HepG2 (cell line): ENCODE measurements around the gene ADGRL2. TPM values are rescaled to one million over a fixed set of nuclear protein-coding genes. Genes with fewer than 3 reads are reported as not detected.
A peak's percentile ranks its signal among the peaks of the same experiment; 100 is the strongest.

Experiments used
- ATAC-seq: fragments of 200-7000 bp; cut with Tn5 transposase; 3 replicates; pipeline ENCODE4 v1.9.1; 2020; ENCODE audit warnings: mild to moderate bottlenecking, moderate library complexity
- BruUV-seq: library from RNA; stranded (reverse); fragments of 400-500 nt; replicated peaks from 2 replicates; lab custom pipeline; 2021; lab: Mats Ljungman, UMichigan
- CTCF ChIA-PET: fragments of 300-600 bp; formaldehyde crosslinking; extraction: SDS; loops from one replicate; lab custom pipeline; 2021; ENCODE audit warnings: low total read pairs, inconsistent platforms, low intra/inter-chr PET ratio; lab: Yijun Ruan, JAX
- POLR2A ChIA-PET: fragments of 350-600 bp; sonication (Branson Sonifier 250); formaldehyde crosslinking; loops from one replicate; lab custom pipeline; 2020; ENCODE audit warnings: antibody characterized with exemption, inconsistent platforms; lab: Yijun Ruan, JAX
- DNase-seq: peaks from one replicate; pipeline ENCODE4 v3.0.0-alpha.2; 2015; ENCODE audit warnings: low spot score
- FAIRE-seq: peaks from 3 replicates; lab custom pipeline; 2011; peaks lifted over from hg19 to GRCh38; lab: Jason Lieb, UNC
- H2AFZ ChIP-seq: one replicate; pipeline ENCODE4 v1.6.1; 2011; ENCODE audit warnings: low read length, inconsistent platforms
- H3K27ac ChIP-seq: fragments of 300-600 bp; 3 replicates; pipeline ENCODE4 v1.8.0; 2011; ENCODE audit warnings: mixed run types, mild to moderate bottlenecking, mixed read lengths, low read length, inconsistent platforms; ENCODE audit not compliant: insufficient read depth; ENCODE audit errors: extremely low read length
- H3K27me3 ChIP-seq, 2 experiments: fragments of 200-600 bp in 1 of 2; 2 replicates in 1 of 2; 3 replicates in 1 of 2; pipeline versions ENCODE4 v1.6.0 to v1.8.0; 2011; ENCODE audit warnings: low read length in 2 of 2, mild to moderate bottlenecking in 2 of 2, moderate library complexity in 2 of 2, inconsistent platforms in 1 of 2; ENCODE audit not compliant: insufficient read depth in 2 of 2, control insufficient read depth in 1 of 2
- H3K36me3 ChIP-seq, 2 experiments: fragments of 200-600 bp in 1 of 2; replicated peaks in 1 of 2; 2 replicates in 1 of 2; 3 replicates in 1 of 2; pipeline versions ENCODE4 v1.5.1 to v1.8.0; 2011; ENCODE audit warnings: low read length in 2 of 2, inconsistent platforms in 1 of 2; ENCODE audit not compliant: insufficient read depth in 2 of 2, control insufficient read depth in 1 of 2
- H3K4me1 ChIP-seq: 2 replicates; pipeline ENCODE4 v1.5.1; 2012; ENCODE audit warnings: low read length, inconsistent platforms; ENCODE audit not compliant: insufficient read depth
- H3K4me2 ChIP-seq: 2 replicates; pipeline ENCODE4 v1.6.0; 2011; ENCODE audit warnings: low read depth, low read length, inconsistent platforms
- H3K4me3 ChIP-seq, 3 experiments: fragments of 200-600 bp in 1 of 3; sonication (generic), shearing (Covaris generic) in 1 of 3; replicated peaks in 1 of 3; 2 replicates each; pipeline ENCODE4 v1.5.1; 2011 to 2016; ENCODE audit warnings: low read length in 3 of 3, inconsistent platforms in 2 of 3, low read depth in 2 of 3, mild to moderate bottlenecking in 2 of 3, control low read depth in 1 of 3, mixed read lengths in 1 of 3; ENCODE audit not compliant: insufficient read depth in 1 of 3
- H3K79me2 ChIP-seq: one replicate; pipeline ENCODE4 v1.6.1; 2011; ENCODE audit warnings: low read length, inconsistent platforms; ENCODE audit not compliant: insufficient read depth
- H3K9ac ChIP-seq: 2 replicates; pipeline ENCODE4 v1.6.0; 2011; ENCODE audit warnings: mild to moderate bottlenecking, low read depth, low read length, inconsistent platforms; ENCODE audit not compliant: insufficient read depth
- H3K9me3 ChIP-seq: 2 replicates; pipeline ENCODE4 v1.5.1; 2012; ENCODE audit warnings: mild to moderate bottlenecking, low read length
- H4K20me1 ChIP-seq: 2 replicates; pipeline ENCODE4 v1.6.0; 2011; ENCODE audit warnings: inconsistent platforms, mild to moderate bottlenecking, low read length, moderate library complexity; ENCODE audit not compliant: insufficient read depth
- ASH2L ChIP-seq: fragments of 300-600, 200-600 bp; sonication (generic); IDR thresholded peaks from 2 replicates; pipeline ENCODE4 v1.7.0; 2017; ENCODE audit warnings: low read depth, mild to moderate bottlenecking, moderate library complexity, mixed read lengths, low read length; ENCODE audit not compliant: insufficient read length
- GABPA ChIP-seq, 2 experiments: IDR thresholded peaks; 2 replicates each; pipeline ENCODE4 v1.6.1; 2011 to 2016; ENCODE audit warnings: low read depth in 2 of 2, low read length in 1 of 2, missing biosample characterization in 1 of 2, missing genetic modification characterization in 1 of 2
- KMT2B ChIP-seq: IDR thresholded peaks from 2 replicates; pipeline ENCODE4 v1.6.1; 2016; ENCODE audit warnings: missing genetic modification reagents, missing compliant biosample characterization
- RARG ChIP-seq: sonication (generic); formaldehyde crosslinking; IDR thresholded peaks from 2 replicates; pipeline ENCODE4 v1.4.0; 2020; ENCODE audit warnings: low read depth, mild to moderate bottlenecking, missing genetic modification reagents
- RBFOX2 ChIP-seq: fragments of 200-400 bp; formaldehyde crosslinking; IDR thresholded peaks from 2 replicates; pipeline ENCODE4 v1.6.1; 2017; ENCODE audit warnings: low read depth, mild to moderate bottlenecking, low read length
- SAP130 ChIP-seq: IDR thresholded peaks from 2 replicates; pipeline ENCODE4 v1.6.1; 2016; ENCODE audit warnings: low read depth
- SRSF1 ChIP-seq: fragments of 200-400 bp; formaldehyde crosslinking; optimal IDR thresholded peaks from 2 replicates; pipeline ENCODE3; 2017; ENCODE audit warnings: mild to moderate bottlenecking, low read depth, low read length, moderate library complexity
- TAF1 ChIP-seq: sonication (generic); formaldehyde crosslinking; IDR thresholded peaks from 2 replicates; pipeline ENCODE4 v1.4.0; 2020; ENCODE audit warnings: missing genetic modification reagents
- ZC3H4 ChIP-seq: sonication (generic); formaldehyde crosslinking; IDR thresholded peaks from 2 replicates; pipeline ENCODE4 v1.4.0; 2020; ENCODE audit warnings: missing genetic modification reagents, borderline replicate concordance
- ZNF337 ChIP-seq: sonication (generic); formaldehyde crosslinking; IDR thresholded peaks from 2 replicates; pipeline ENCODE4 v1.5.1; 2020; ENCODE audit warnings: missing genetic modification reagents, low read depth, mild to moderate bottlenecking, borderline replicate concordance
- ZNF382 ChIP-seq: sonication (generic); formaldehyde crosslinking; IDR thresholded peaks from 2 replicates; pipeline ENCODE4 v1.5.0; 2020; ENCODE audit warnings: missing genetic modification reagents, mild to moderate bottlenecking, borderline replicate concordance
- WGBS: methylation state at CpG from one replicate; pipeline ENCODE4 v1.1.6; 2017; ENCODE audit warnings: low lambda C conversion rate; 5-methylcytosine and 5-hydroxymethylcytosine counted together
- in situ Hi-C: cut with HindIII; loops from 2 replicates; pipeline ENCODE4 v1.10.0; 2017; ENCODE audit warnings: low pct_unique_long_range_greater_than_20kb; ENCODE audit not compliant: extremely low pct_ligation_motif_present
- intact Hi-C: fragments of 100-400 bp; cut with micrococcal nuclease; formaldehyde crosslinking; loops from one replicate; pipeline ENCODE4 v1.10.0; 2022; ENCODE audit not compliant: unreplicated experiment
- polyA plus RNA-seq, 8 experiments: library from polyadenylated mRNA; depleted of rRNA in 3 of 8; stranded (reverse) in 7 of 8; unstranded in 1 of 8; fragments of >200 nt; fragmentation: Illumina TruSeq in 4 of 8; extraction: Trizol in 4 of 8; gene quantifications; 2 replicates each; pipeline versions ENCODE4 v1.2.1 to v1.2.3, GENCODE V29; 2011 to 2016; ENCODE audit warnings: low read depth in 4 of 8, missing spikeins in 1 of 8, mixed read lengths in 1 of 8; ENCODE audit not compliant: insufficient read depth in 1 of 8
- total RNA-seq, 5 experiments: library from RNA; depleted of rRNA; stranded (reverse); fragments of >200 nt; fragmentation: Illumina TruSeq; extraction: Trizol; gene quantifications; 2 replicates each; pipeline ENCODE4 v1.2.3, GENCODE V29; 2016; ENCODE audit warnings: low read depth in 1 of 5
- TF ChIP-seq, protein P1 (sequence below): sonication (generic); formaldehyde crosslinking; IDR thresholded peaks from 2 replicates; pipeline ENCODE4 v1.4.0; 2020; ENCODE audit warnings: missing genetic modification reagents
- TF ChIP-seq, protein P2 (sequence below): IDR thresholded peaks from 2 replicates; pipeline ENCODE4 v1.6.1; 2016; ENCODE audit warnings: missing compliant biosample characterization, missing genetic modification reagents, borderline replicate concordance
- TF ChIP-seq, protein P3 (sequence below): sonication (generic); formaldehyde crosslinking; IDR thresholded peaks from 2 replicates; pipeline ENCODE4 v1.4.0; 2020; ENCODE audit warnings: missing genetic modification reagents
- TF ChIP-seq, protein P4 (sequence below): sonication (generic); formaldehyde crosslinking; IDR thresholded peaks from 2 replicates; pipeline ENCODE4 v1.5.1; 2020; ENCODE audit warnings: mild to moderate bottlenecking, missing genetic modification reagents, moderate library complexity

The ADGRL2 gene
- total and polyA plus RNA-seq, 2 of the 13 experiments (the other 11 are each of a cell fraction or from before 2014, with no cell fraction given) = 15.3 to 31.6 TPM

DNA sequence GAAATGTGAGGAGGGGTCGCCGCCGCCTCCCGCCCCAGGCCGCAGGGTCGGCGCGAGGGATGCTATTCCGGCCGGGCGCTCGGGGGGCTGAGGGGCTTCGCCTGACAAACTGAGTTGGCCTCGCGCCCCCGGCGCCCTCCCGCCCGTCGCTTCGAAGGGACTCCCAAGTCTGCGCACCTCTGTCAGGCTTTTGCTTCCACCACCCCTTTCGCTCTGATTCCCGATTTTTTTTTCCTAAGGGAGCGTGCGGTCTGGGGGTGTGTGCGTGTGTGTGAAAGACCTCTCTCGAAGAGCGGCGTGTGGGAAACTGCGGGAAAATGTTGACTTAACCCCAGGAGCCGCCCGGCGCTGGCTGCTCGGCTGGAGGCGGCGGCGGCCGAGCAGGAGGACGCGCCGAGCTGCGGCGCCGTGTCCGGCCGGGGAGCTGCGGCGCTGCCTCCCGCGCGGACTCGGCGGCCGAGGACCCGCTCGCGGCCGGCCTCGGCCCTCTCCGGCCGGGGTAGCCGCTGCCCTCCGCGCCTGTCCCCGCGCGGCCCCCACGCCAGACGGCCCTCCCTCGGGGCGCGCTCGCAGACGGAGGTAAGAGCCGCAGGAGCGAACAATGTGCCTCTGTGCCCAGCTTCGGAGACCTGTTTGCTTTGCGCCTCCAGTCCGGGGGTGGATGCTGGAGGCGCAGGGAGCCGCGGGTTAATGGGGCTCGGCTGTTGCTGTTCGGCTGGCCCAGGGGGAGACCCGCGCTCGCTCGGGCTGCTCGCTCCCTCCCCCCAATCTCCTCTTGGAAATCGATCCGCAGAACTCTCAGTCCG lies 1.1 kb downstream of the ADGRL2 start:
- ATAC-seq (peak; percentile 63), FAIRE-seq (no peak), DNase-seq (no peak)
- CTCF ChIA-PET = no interaction called here
- under 1% methylated on average over 23 of the region's 93 CpGs for WGBS
- no peaks in the 10 kb centered on the region for H3K9me3 ChIP-seq
- H3K4me1 ChIP-seq = peaks cover 27% of the 10 kb centered on the region; the same call in 1 of the 2 replicates
- BruUV-seq = TSS peak; percentile 61
- in situ Hi-C loops = no loop called here
- peak overlapping the region; percentile 73 to 77 (median 76) for H3K4me3 ChIP-seq
- H3K9ac ChIP-seq = peak overlapping the region; percentile 69
- no peak overlapping the region for H2AFZ ChIP-seq
- POLR2A ChIA-PET = interaction anchor here (1.0 kb wide), 1 partner anchor 47 kb away, joined by 3 read pairs; no protein-coding TSS in a partner anchor
- no peaks in the 10 kb centered on the region for H4K20me1 ChIP-seq
- H3K79me2 ChIP-seq = peaks cover 40% of the 10 kb centered on the region
- no peaks in the 10 kb centered on the region for H3K36me3 ChIP-seq
- intact Hi-C loops = no loop called here
- H3K27me3 ChIP-seq = peaks cover 2 to 17% of the 10 kb centered on the region in 2 experiments; a peak in 4 of 5 replicates
- peak overlapping the region; percentile 84 for H3K27ac ChIP-seq
- peak overlapping the region; percentile 65 for H3K4me2 ChIP-seq
- no peak for TF ChIP-seq ZC3H4 (CRISPR knock-in tag)
- peak; percentile 24 for TF ChIP-seq ASH2L
- TF ChIP-seq, protein P1, sequence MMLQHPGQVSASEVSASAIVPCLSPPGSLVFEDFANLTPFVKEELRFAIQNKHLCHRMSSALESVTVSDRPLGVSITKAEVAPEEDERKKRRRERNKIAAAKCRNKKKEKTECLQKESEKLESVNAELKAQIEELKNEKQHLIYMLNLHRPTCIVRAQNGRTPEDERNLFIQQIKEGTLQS (CRISPR knock-in tag) = no peak
- no peak for TF ChIP-seq KMT2B (CRISPR knock-in tag)
- peak; percentile 23 for TF ChIP-seq SRSF1
- TF ChIP-seq RBFOX2 = peak; percentile 63; the same call in 1 of the 2 replicates
- no peak for TF ChIP-seq ZNF382 (CRISPR knock-in tag)
- TF ChIP-seq TAF1 (CRISPR knock-in tag) = peak; percentile 12; the same call in 1 of the 2 replicates
- TF ChIP-seq, protein P2, sequence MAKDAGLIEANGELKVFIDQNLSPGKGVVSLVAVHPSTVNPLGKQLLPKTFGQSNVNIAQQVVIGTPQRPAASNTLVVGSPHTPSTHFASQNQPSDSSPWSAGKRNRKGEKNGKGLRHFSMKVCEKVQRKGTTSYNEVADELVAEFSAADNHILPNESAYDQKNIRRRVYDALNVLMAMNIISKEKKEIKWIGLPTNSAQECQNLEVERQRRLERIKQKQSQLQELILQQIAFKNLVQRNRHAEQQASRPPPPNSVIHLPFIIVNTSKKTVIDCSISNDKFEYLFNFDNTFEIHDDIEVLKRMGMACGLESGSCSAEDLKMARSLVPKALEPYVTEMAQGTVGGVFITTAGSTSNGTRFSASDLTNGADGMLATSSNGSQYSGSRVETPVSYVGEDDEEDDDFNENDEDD (CRISPR knock-in tag) = peak; percentile 15; the same call in 1 of the 2 replicates
- TF ChIP-seq, protein P3, sequence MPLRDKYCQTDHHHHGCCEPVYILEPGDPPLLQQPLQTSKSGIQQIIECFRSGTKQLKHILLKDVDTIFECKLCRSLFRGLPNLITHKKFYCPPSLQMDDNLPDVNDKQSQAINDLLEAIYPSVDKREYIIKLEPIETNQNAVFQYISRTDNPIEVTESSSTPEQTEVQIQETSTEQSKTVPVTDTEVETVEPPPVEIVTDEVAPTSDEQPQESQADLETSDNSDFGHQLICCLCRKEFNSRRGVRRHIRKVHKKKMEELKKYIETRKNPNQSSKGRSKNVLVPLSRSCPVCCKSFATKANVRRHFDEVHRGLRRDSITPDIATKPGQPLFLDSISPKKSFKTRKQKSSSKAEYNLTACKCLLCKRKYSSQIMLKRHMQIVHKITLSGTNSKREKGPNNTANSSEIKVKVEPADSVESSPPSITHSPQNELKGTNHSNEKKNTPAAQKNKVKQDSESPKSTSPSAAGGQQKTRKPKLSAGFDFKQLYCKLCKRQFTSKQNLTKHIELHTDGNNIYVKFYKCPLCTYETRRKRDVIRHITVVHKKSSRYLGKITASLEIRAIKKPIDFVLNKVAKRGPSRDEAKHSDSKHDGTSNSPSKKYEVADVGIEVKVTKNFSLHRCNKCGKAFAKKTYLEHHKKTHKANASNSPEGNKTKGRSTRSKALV (CRISPR knock-in tag) = 0 out of 2 replicates have a peak, but pooled peaks have one; percentile 40
- no peak for TF ChIP-seq RARG (CRISPR knock-in tag)
- TF ChIP-seq SAP130 (CRISPR knock-in tag) = 0 out of 2 replicates have a peak, but pooled peaks have one; percentile 9
- no peak for TF ChIP-seq ZNF337 (CRISPR knock-in tag)
- TF ChIP-seq, protein P4, sequence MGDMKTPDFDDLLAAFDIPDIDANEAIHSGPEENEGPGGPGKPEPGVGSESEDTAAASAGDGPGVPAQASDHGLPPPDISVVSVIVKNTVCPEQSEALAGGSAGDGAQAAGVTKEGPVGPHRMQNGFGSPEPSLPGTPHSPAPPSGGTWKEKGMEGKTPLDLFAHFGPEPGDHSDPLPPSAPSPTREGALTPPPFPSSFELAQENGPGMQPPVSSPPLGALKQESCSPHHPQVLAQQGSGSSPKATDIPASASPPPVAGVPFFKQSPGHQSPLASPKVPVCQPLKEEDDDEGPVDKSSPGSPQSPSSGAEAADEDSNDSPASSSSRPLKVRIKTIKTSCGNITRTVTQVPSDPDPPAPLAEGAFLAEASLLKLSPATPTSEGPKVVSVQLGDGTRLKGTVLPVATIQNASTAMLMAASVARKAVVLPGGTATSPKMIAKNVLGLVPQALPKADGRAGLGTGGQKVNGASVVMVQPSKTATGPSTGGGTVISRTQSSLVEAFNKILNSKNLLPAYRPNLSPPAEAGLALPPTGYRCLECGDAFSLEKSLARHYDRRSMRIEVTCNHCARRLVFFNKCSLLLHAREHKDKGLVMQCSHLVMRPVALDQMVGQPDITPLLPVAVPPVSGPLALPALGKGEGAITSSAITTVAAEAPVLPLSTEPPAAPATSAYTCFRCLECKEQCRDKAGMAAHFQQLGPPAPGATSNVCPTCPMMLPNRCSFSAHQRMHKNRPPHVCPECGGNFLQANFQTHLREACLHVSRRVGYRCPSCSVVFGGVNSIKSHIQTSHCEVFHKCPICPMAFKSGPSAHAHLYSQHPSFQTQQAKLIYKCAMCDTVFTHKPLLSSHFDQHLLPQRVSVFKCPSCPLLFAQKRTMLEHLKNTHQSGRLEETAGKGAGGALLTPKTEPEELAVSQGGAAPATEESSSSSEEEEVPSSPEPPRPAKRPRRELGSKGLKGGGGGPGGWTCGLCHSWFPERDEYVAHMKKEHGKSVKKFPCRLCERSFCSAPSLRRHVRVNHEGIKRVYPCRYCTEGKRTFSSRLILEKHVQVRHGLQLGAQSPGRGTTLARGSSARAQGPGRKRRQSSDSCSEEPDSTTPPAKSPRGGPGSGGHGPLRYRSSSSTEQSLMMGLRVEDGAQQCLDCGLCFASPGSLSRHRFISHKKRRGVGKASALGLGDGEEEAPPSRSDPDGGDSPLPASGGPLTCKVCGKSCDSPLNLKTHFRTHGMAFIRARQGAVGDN (CRISPR knock-in tag) = peak; percentile 25; the same call in 1 of the 2 replicates
- no peak for TF ChIP-seq GABPA (IDR thresholded peaks at IDR 0.05; ENCODE audit: low read depth, low read length)
- TF ChIP-seq GABPA (CRISPR knock-in tag; IDR thresholded peaks at IDR 0.05; ENCODE audit: low read depth) = no peak
